Gastrocnemius medialis (tissue), 4 donors: Measurements from ENCODE around the gene VMP1.

Source experiments
- POLR2A ChIP-seq, 2 donors: fragments of 450-650 bp; IDR thresholded peaks; one replicate each; pipeline ENCODE4 v1.6.1; 2017; ENCODE audit warnings: antibody characterized with exemption in 2 of 2, mild to moderate bottlenecking in 2 of 2, moderate library complexity in 2 of 2
- TF ChIP-seq, protein P1 (sequence below), 5 experiments: fragments of 450-650 bp in 3 of 5; fragments of 200-600 bp in 2 of 5; sonication (generic) in 2 of 5; IDR thresholded peaks in 4 of 5; conservative IDR thresholded peaks in 1 of 5; 1 replicate in 4 of 5; 2 replicates in 1 of 5; pipeline ENCODE4 v1.5.1; 2016 to 2019; ENCODE audit warnings: antibody characterized with exemption in 5 of 5, mild to moderate bottlenecking in 3 of 5, moderate library complexity in 3 of 5

DNA sequence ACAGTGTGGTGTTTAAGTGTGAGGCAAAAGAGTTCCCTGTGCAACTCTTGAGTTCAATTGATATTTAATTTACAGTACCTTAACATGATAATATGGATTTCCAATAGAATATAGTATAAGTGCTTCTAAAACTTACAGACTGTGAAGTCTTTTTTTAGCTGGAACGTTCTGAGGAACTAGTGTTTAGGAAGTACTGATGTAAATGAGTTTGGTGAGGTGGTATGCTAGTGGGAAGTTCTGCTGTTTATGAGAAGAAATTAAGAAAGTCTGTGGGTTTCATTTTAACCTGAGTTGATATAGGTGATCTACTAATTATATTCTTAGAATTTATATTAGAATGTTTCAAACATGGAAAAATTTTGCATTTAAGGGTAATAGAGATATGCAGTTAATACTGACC lies 32.2 kb upstream of the VMP1 start:
- TF ChIP-seq POLR2A (IDR thresholded peaks at IDR 0.05) = no peak
- TF ChIP-seq, protein P1, sequence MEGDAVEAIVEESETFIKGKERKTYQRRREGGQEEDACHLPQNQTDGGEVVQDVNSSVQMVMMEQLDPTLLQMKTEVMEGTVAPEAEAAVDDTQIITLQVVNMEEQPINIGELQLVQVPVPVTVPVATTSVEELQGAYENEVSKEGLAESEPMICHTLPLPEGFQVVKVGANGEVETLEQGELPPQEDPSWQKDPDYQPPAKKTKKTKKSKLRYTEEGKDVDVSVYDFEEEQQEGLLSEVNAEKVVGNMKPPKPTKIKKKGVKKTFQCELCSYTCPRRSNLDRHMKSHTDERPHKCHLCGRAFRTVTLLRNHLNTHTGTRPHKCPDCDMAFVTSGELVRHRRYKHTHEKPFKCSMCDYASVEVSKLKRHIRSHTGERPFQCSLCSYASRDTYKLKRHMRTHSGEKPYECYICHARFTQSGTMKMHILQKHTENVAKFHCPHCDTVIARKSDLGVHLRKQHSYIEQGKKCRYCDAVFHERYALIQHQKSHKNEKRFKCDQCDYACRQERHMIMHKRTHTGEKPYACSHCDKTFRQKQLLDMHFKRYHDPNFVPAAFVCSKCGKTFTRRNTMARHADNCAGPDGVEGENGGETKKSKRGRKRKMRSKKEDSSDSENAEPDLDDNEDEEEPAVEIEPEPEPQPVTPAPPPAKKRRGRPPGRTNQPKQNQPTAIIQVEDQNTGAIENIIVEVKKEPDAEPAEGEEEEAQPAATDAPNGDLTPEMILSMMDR (IDR thresholded peaks at IDR 0.05 in 4 of 5, conservative IDR thresholded peaks at IDR 0.05 in 1 of 5) = no peak
